H9 (cell line): ENCODE results near the gene ADAMTSL4. TPM values are rescaled to one million over a fixed set of nuclear protein-coding genes. Genes with fewer than 3 reads are reported as not detected.

ENCODE experiments used
- DNase-seq: peaks from one replicate; pipeline ENCODE4 v3.0.0-alpha.2; 2017
- H2AFZ ChIP-seq: one replicate; pipeline ENCODE4 v1.6.1; 2013; ENCODE audit warnings: mild to moderate bottlenecking, low read length, control low read depth, moderate library complexity
- H2AK5ac ChIP-seq: 2 replicates; pipeline ENCODE4 v1.6.1; 2013; ENCODE audit warnings: low read length, control low read depth, mixed read lengths; ENCODE audit not compliant: insufficient read length
- H2BK120ac ChIP-seq: one replicate; pipeline ENCODE4 v1.6.1; 2013; ENCODE audit warnings: low read depth, mild to moderate bottlenecking, low read length, control low read depth, inconsistent platforms; ENCODE audit not compliant: poor library complexity, severe bottlenecking
- H2BK12ac ChIP-seq: 2 replicates; pipeline ENCODE4 v1.6.1; 2013; ENCODE audit warnings: low read length, control low read depth, mixed read lengths, low read depth; ENCODE audit not compliant: insufficient read length
- H2BK15ac ChIP-seq: 2 replicates; pipeline ENCODE4 v1.6.1; 2013; ENCODE audit warnings: low read depth, low read length, control low read depth
- H2BK20ac ChIP-seq: one replicate; pipeline ENCODE4 v1.6.1; 2013; ENCODE audit warnings: low read depth, mild to moderate bottlenecking, low read length, control low read depth, inconsistent platforms; ENCODE audit not compliant: poor library complexity, severe bottlenecking
- H2BK5ac ChIP-seq: 2 replicates; pipeline ENCODE4 v1.6.1; 2013; ENCODE audit warnings: low read length, control low read depth, mixed read lengths; ENCODE audit not compliant: insufficient read length
- H3K14ac ChIP-seq: 2 replicates; pipeline ENCODE4 v1.6.1; 2013; ENCODE audit warnings: low read length, control low read depth; ENCODE audit not compliant: insufficient read depth
- H3K18ac ChIP-seq: 2 replicates; pipeline ENCODE4 v1.6.1; 2013; ENCODE audit warnings: low read depth, mild to moderate bottlenecking, mixed read lengths, low read length, control low read depth; ENCODE audit not compliant: insufficient read length
- H3K23ac ChIP-seq: 2 replicates; pipeline ENCODE4 v1.6.1; 2013; ENCODE audit warnings: low read length, control low read depth, mixed read lengths, low read depth; ENCODE audit not compliant: insufficient read length
- H3K23me2 ChIP-seq: 2 replicates; pipeline ENCODE4 v1.6.1; 2013; ENCODE audit warnings: low read depth, mild to moderate bottlenecking, mixed read lengths, low read length, control low read depth; ENCODE audit not compliant: insufficient read length, poor library complexity, severe bottlenecking
- H3K27ac ChIP-seq: 2 replicates; pipeline ENCODE4 v1.5.1; 2013; ENCODE audit warnings: low read length, control low read depth, mixed read lengths, low read depth; ENCODE audit not compliant: insufficient read length
- H3K27me3 ChIP-seq: 2 replicates; pipeline ENCODE4 v1.6.1; 2013; ENCODE audit warnings: low read length, control low read depth, inconsistent platforms; ENCODE audit not compliant: insufficient read depth
- H3K4ac ChIP-seq: 2 replicates; pipeline ENCODE4 v1.6.1; 2013; ENCODE audit warnings: low read depth, mild to moderate bottlenecking, control low read depth, inconsistent platforms, low read length, moderate library complexity
- H3K4me1 ChIP-seq: 2 replicates; pipeline ENCODE4 v1.6.1; 2013; ENCODE audit warnings: low read length, control low read depth, inconsistent platforms; ENCODE audit not compliant: insufficient read depth
- H3K4me2 ChIP-seq: 2 replicates; pipeline ENCODE4 v1.6.1; 2013; ENCODE audit warnings: low read length, control low read depth, mixed read lengths; ENCODE audit not compliant: insufficient read length, insufficient read depth
- H3K56ac ChIP-seq: 2 replicates; pipeline ENCODE4 v1.6.1; 2013; ENCODE audit warnings: low read depth, mild to moderate bottlenecking, mixed read lengths, low read length, control low read depth; ENCODE audit not compliant: insufficient read length
- H3K79me1 ChIP-seq: 2 replicates; pipeline ENCODE4 v1.6.1; 2013; ENCODE audit warnings: low read depth, mild to moderate bottlenecking, moderate library complexity, low read length, control low read depth, inconsistent platforms; ENCODE audit not compliant: insufficient read depth, poor library complexity, severe bottlenecking
- H3K79me2 ChIP-seq: 2 replicates; pipeline ENCODE4 v1.6.1; 2013; ENCODE audit warnings: low read length, control low read depth, inconsistent platforms; ENCODE audit not compliant: insufficient read depth
- H3K9ac ChIP-seq: 2 replicates; pipeline ENCODE4 v1.6.1; 2013; ENCODE audit warnings: low read length, control low read depth, mixed read lengths; ENCODE audit not compliant: insufficient read length; ENCODE audit errors: extremely low read depth
- H3K9me3 ChIP-seq: one replicate; pipeline ENCODE4 v1.6.1; 2013; ENCODE audit warnings: low read depth, low read length, inconsistent platforms; ENCODE audit not compliant: control insufficient read depth
- H3T11ph ChIP-seq: one replicate; pipeline ENCODE4 v1.6.1; 2013; ENCODE audit warnings: mild to moderate bottlenecking, low read length, control low read depth, inconsistent platforms
- H4K20me1 ChIP-seq: one replicate; pipeline ENCODE4 v1.6.1; 2013; ENCODE audit not compliant: control insufficient read depth, insufficient read length, insufficient read depth
- H4K5ac ChIP-seq: 2 replicates; pipeline ENCODE4 v1.6.1; 2013; ENCODE audit warnings: low read depth, mild to moderate bottlenecking, mixed read lengths, low read length, control low read depth; ENCODE audit not compliant: insufficient read length
- H4K8ac ChIP-seq: replicated peaks from 2 replicates; pipeline ENCODE4 v1.6.1; 2013; ENCODE audit warnings: low read length, control low read depth, mixed read lengths, low read depth; ENCODE audit not compliant: insufficient read length
- H4K91ac ChIP-seq: 2 replicates; pipeline ENCODE4 v1.6.1; 2013; ENCODE audit warnings: low read depth, mild to moderate bottlenecking, moderate library complexity, mixed read lengths, low read length, control low read depth; ENCODE audit not compliant: insufficient read length
- H3K27ac Mint-ChIP-seq, 3 experiments: 2 replicates in 2 of 3; 3 replicates in 1 of 3; pipeline ENCODE4 v1.8.0; 2020 to 2021; ENCODE audit warnings: mixed read lengths in 3 of 3, mild to moderate bottlenecking in 1 of 3, moderate library complexity in 1 of 3
- H3K27me3 Mint-ChIP-seq: 2 replicates; pipeline ENCODE4 v1.8.0; 2021; ENCODE audit warnings: low read depth, mild to moderate bottlenecking, moderate library complexity, mixed read lengths
- H3K36me3 Mint-ChIP-seq, 3 experiments: 2 replicates in 2 of 3; 3 replicates in 1 of 3; pipeline ENCODE4 v1.8.0; 2020 to 2021; ENCODE audit warnings: low read depth in 3 of 3, mixed read lengths in 3 of 3; ENCODE audit not compliant: insufficient read depth in 1 of 3
- H3K4me1 Mint-ChIP-seq, 2 experiments: 2 replicates each; pipeline ENCODE4 v1.8.0; 2020; ENCODE audit warnings: mixed read lengths in 2 of 2
- H3K4me3 Mint-ChIP-seq, 2 experiments: 2 replicates in 1 of 2; 3 replicates in 1 of 2; pipeline ENCODE4 v1.8.0; 2020 to 2021; ENCODE audit warnings: mild to moderate bottlenecking in 2 of 2, mixed read lengths in 2 of 2, moderate library complexity in 1 of 2
- H3K9me3 Mint-ChIP-seq, 2 experiments: 2 replicates in 1 of 2; 3 replicates in 1 of 2; pipeline ENCODE4 v1.8.0; 2020; ENCODE audit warnings: mild to moderate bottlenecking in 2 of 2, mixed read lengths in 2 of 2, moderate library complexity in 1 of 2
- CTCF ChIP-seq: fragments of 200-600 bp; sonication (generic); conservative IDR thresholded peaks from 3 replicates; pipeline ENCODE4 v1.8.0; 2021; ENCODE audit warnings: antibody characterized with exemption, mild to moderate bottlenecking
- WGBS: extraction: QIAGEN DNeasy Blood & Tissue Kit; methylation state at CpG from one replicate; pipeline ENCODE4 v1.1.7; 2013; ENCODE audit warnings: missing lambda C conversion rate, low lambda C conversion rate, mixed read lengths; ENCODE audit not compliant: insufficient read length; ENCODE audit errors: extremely low coverage; 5-methylcytosine and 5-hydroxymethylcytosine counted together
- total RNA-seq: library from RNA; stranded (reverse); gene quantifications from 2 replicates; pipeline ENCODE4 v1.2.1, GENCODE V29; 2021

Gene ADAMTSL4
- total RNA-seq, 1 experiment from 2014 or later: 6.1 TPM

GRCh38 chr1:150553392-150554085, 4.3 kb downstream of the ADAMTSL4 start:
- Histone ChIP-seq H3K79me1 (no peaks in the 10 kb centered on the region), H3K79me2 (no peaks in the 10 kb centered on the region), H2AFZ (no peak overlapping the region), H4K8ac (no peak overlapping the region), H4K20me1 (no peaks in the 10 kb centered on the region), H3K9me3 (no peaks in the 10 kb centered on the region), H3K23ac (no peak overlapping the region), H3K4me2 (no peak overlapping the region), H2BK20ac (no peak overlapping the region), H3K18ac (no peak overlapping the region), H4K91ac (no peak overlapping the region), H3K9ac (no peak overlapping the region), H3K27ac (no peak overlapping the region), H3T11ph (no peak overlapping the region), H3K23me2 (peaks cover 9% of the 10 kb centered on the region), H3K4ac (no peak overlapping the region), H2BK5ac (no peak overlapping the region), H2AK5ac (no peak overlapping the region), H3K56ac (no peak overlapping the region), H2BK12ac (no peak overlapping the region), H2BK15ac (no peak overlapping the region), H4K5ac (no peak overlapping the region), H3K27me3 (peaks cover under 1% of the 10 kb centered on the region; the same call in 1 of the 2 replicates), H3K4me1 (peaks cover 3% of the 10 kb centered on the region; the same call in 1 of the 2 replicates), H3K14ac (no peak overlapping the region; the same call in 1 of the 2 replicates), H2BK120ac (no peak overlapping the region)
- Mint-ChIP-seq H3K27me3 (peaks cover 24% of the 10 kb centered on the region), H3K9me3 (no peaks in the 10 kb centered on the region), H3K4me3 (no peak overlapping the region), H3K4me1 (peaks cover 16 to 42% of the 10 kb centered on the region in 2 experiments), H3K27ac (peak overlapping the region in 2 of 3 experiments; percentile 48 to 53; a peak in 2 of 7 replicates), H3K36me3 (peaks cover 3 to 5% (median 5%) of the 10 kb centered on the region in 3 experiments; a peak in 6 of 7 replicates)
- no CpG with 5 or more reads among the region's 23 CpGs for WGBS
- peak; percentile 20 for DNase-seq
- no peak for TF ChIP-seq CTCF
